ENCODE measurements around the gene ZFAND3. TPM values are rescaled to one million over a fixed set of nuclear protein-coding genes. Genes with fewer than 3 reads are reported as not detected.

ZFAND3 gene
- total RNA-seq, 2 experiments from 2014 or later = 8.3 to 33.8 TPM

DNA sequence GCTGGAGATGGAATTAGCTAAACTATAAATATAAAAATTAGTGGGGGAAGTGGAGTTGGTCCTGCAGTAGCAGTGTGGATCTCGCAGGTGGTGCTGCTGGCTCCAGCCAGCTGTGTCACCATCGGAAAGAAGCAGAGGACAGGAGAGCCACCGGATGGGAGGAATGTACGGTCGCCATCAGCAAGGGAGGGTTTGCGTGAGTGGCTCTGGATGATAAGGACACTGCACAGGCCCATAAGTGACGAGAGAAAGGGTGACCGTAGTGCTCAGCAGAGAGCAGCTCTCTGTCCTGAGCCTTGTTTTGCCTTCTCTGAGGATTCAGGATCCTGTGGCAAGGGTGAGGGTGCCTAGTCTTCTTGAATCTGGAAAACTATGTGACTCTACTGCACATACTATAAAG lies 378.7 kb downstream of the ZFAND3 start:
- no peak for DNase-seq (ENCODE audit: low spot score)
- Histone ChIP-seq H3K9me2 (ENCODE audit: insufficient read depth, low read length) (no peaks in the 10 kb centered on the region), H4K20me1 (ENCODE audit: insufficient read depth, low read length) (no peaks in the 10 kb centered on the region), H3K9me3 (ENCODE audit: low read length) (no peaks in the 10 kb centered on the region), H2AFZ (ENCODE audit: low read length) (no peak overlapping the region), H3K4me2 (ENCODE audit: low read length) (no peak overlapping the region), H3K27ac (ENCODE audit: low read depth, low read length, poor library complexity, severe bottlenecking) (no peak overlapping the region), H3K4me3 (ENCODE audit: low read depth, low read length, poor library complexity, severe bottlenecking) (no peak overlapping the region), H3K79me2 (ENCODE audit: insufficient read depth, low read depth, low read length) (no peaks in the 10 kb centered on the region), H3K4me1 (ENCODE audit: insufficient read depth, low read length, poor library complexity, severe bottlenecking) (no peaks in the 10 kb centered on the region), H3K36me3 (ENCODE audit: insufficient read depth, low read length) (no peaks in the 10 kb centered on the region)
- BruUV-seq (replicated peaks) = no TSS peak
- POLR2A ChIA-PET = no interaction called here
- CTCF ChIA-PET (ENCODE audit: unreplicated experiment) = no interaction called here
- intact Hi-C loops (cut with micrococcal nuclease; ENCODE audit: unreplicated experiment) = no loop called here
- TF ChIP-seq EZH2phosphoT487 (IDR thresholded peaks at IDR 0.05; ENCODE audit: borderline replicate concordance, low read depth, low read length) = no peak
- TF ChIP-seq, protein P1, sequence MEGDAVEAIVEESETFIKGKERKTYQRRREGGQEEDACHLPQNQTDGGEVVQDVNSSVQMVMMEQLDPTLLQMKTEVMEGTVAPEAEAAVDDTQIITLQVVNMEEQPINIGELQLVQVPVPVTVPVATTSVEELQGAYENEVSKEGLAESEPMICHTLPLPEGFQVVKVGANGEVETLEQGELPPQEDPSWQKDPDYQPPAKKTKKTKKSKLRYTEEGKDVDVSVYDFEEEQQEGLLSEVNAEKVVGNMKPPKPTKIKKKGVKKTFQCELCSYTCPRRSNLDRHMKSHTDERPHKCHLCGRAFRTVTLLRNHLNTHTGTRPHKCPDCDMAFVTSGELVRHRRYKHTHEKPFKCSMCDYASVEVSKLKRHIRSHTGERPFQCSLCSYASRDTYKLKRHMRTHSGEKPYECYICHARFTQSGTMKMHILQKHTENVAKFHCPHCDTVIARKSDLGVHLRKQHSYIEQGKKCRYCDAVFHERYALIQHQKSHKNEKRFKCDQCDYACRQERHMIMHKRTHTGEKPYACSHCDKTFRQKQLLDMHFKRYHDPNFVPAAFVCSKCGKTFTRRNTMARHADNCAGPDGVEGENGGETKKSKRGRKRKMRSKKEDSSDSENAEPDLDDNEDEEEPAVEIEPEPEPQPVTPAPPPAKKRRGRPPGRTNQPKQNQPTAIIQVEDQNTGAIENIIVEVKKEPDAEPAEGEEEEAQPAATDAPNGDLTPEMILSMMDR (conservative IDR thresholded peaks at IDR 0.05; ENCODE audit: low read length) = no peak

Small RNA genes lying within 50 kb of the gene (small RNA-seq; reads per million reads assigned to genes)
- not detected for gene RN7SL285P
- not detected for gene RNU1-87P

Other genes starting within 250 kb of the ZFAND3 start
- gene MDGA1, start 121.8 kb upstream of the ZFAND3 start, total RNA-seq (2014; rRNA removed; shearing (Covaris generic)) = 0.22 and 0.33 TPM in 2 replicates
- 0.17 and 0.32 TPM in 2 replicates for gene MDGA1, start 121.8 kb upstream of the ZFAND3 start, total RNA-seq (2022)

All from OCI-LY7 (cell line).